Stimulated activated naive CD8-positive, alpha-beta T cell treated with anti-CD3 and anti-CD28 coated beads, Interleukin-15, Interleukin-2, amounts not matched to agents 100 ng/mL and 50 ng/mL, for 24 hours (primary cell): ENCODE measurements around the gene GJC1.

Source experiments
- H3K27ac Mint-ChIP-seq: one replicate; pipeline ENCODE4 v1.8.0; 2021; ENCODE audit warnings: mild to moderate bottlenecking, mixed read lengths
- H3K27me3 Mint-ChIP-seq: one replicate; pipeline ENCODE4 v1.8.0; 2021; ENCODE audit warnings: mixed read lengths
- H3K36me3 Mint-ChIP-seq: one replicate; pipeline ENCODE4 v1.8.0; 2021; ENCODE audit warnings: low read depth, mixed read lengths
- H3K4me1 Mint-ChIP-seq: one replicate; pipeline ENCODE4 v1.8.0; 2021; ENCODE audit warnings: low read depth, mixed read lengths
- H3K4me3 Mint-ChIP-seq: one replicate; pipeline ENCODE4 v1.8.0; 2021; ENCODE audit warnings: mild to moderate bottlenecking, mixed read lengths
- H3K9me3 Mint-ChIP-seq: one replicate; pipeline ENCODE4 v1.8.0; 2021; ENCODE audit warnings: mixed read lengths

Gene GJC1

GRCh38 chr17:44829523-44830358, at the start of gene GJC1:
Gene GJC1, minus strand, starts transcription at chr17:44830287. Its CDS starts 24,470 bp downstream, at chr17:44805817.
- H3K9me3 Mint-ChIP-seq: no peaks in the 10 kb centered on the region
- no peaks in the 10 kb centered on the region for H3K36me3 Mint-ChIP-seq
- peak within 1 kb of the TSS; percentile 81 for H3K27ac Mint-ChIP-seq
- peaks cover 16% of the 10 kb centered on the region for H3K4me1 Mint-ChIP-seq
- peak within 1 kb of the TSS; percentile 84 for H3K4me3 Mint-ChIP-seq
- peaks cover 62% of the 10 kb centered on the region for H3K27me3 Mint-ChIP-seq

GRCh38 chr17:44879376-44879775, 49.3 kb upstream of the GJC1 start:
- peaks cover 72% of the 10 kb centered on the region for H3K36me3 Mint-ChIP-seq
- no peaks in the 10 kb centered on the region for H3K9me3 Mint-ChIP-seq
- no peaks in the 10 kb centered on the region for H3K27me3 Mint-ChIP-seq
- no peak overlapping the region for H3K27ac Mint-ChIP-seq
- no peaks in the 10 kb centered on the region for H3K4me1 Mint-ChIP-seq
- no peak overlapping the region for H3K4me3 Mint-ChIP-seq

- Mint-ChIP-seq H3K4me3 (no peak overlapping the region), H3K36me3 (peaks cover 74% of the 10 kb centered on the region), H3K9me3 (no peaks in the 10 kb centered on the region), H3K27ac (no peak overlapping the region), H3K27me3 (no peaks in the 10 kb centered on the region), H3K4me1 (no peaks in the 10 kb centered on the region)
Observed at GRCh38 chr17:44878627-44879221, 48.6 kb upstream of the GJC1 start.

- H3K36me3 Mint-ChIP-seq: peaks cover 71% of the 10 kb centered on the region
- H3K4me3 Mint-ChIP-seq: no peak overlapping the region
- H3K27me3 Mint-ChIP-seq: no peaks in the 10 kb centered on the region
- H3K27ac Mint-ChIP-seq: no peak overlapping the region
- H3K4me1 Mint-ChIP-seq: no peaks in the 10 kb centered on the region
- no peaks in the 10 kb centered on the region for H3K9me3 Mint-ChIP-seq
Observed at GRCh38 chr17:44877121-44877520, 47.0 kb upstream of the GJC1 start.

GRCh38 chr17:44875761-44876160, 45.7 kb upstream of the GJC1 start:
- H3K27me3 Mint-ChIP-seq: no peaks in the 10 kb centered on the region
- H3K4me3 Mint-ChIP-seq: no peak overlapping the region
- peaks cover 69% of the 10 kb centered on the region for H3K36me3 Mint-ChIP-seq
- H3K4me1 Mint-ChIP-seq: no peaks in the 10 kb centered on the region
- no peak overlapping the region for H3K27ac Mint-ChIP-seq
- no peaks in the 10 kb centered on the region for H3K9me3 Mint-ChIP-seq

- H3K36me3 Mint-ChIP-seq: peaks cover 71% of the 10 kb centered on the region
Observed at GRCh38 chr17:44872131-44872768, 42.2 kb upstream of the GJC1 start.

GRCh38 chr17:44871556-44871955, 41.5 kb upstream of the GJC1 start:
- Mint-ChIP-seq H3K27me3 (no peaks in the 10 kb centered on the region), H3K27ac (no peak overlapping the region), H3K4me1 (no peaks in the 10 kb centered on the region), H3K4me3 (no peak overlapping the region), H3K9me3 (no peaks in the 10 kb centered on the region), H3K36me3 (peaks cover 71% of the 10 kb centered on the region)

More at GRCh38 chr17:44872131-44872768, 42.2 kb upstream of the GJC1 start:
- Mint-ChIP-seq H3K9me3 (no peaks in the 10 kb centered on the region), H3K4me1 (no peaks in the 10 kb centered on the region), H3K4me3 (no peak overlapping the region), H3K27ac (no peak overlapping the region), H3K27me3 (no peaks in the 10 kb centered on the region)

GRCh38 chr17:44867841-44868240, 37.8 kb upstream of the GJC1 start:
- Mint-ChIP-seq H3K27me3 (no peaks in the 10 kb centered on the region), H3K27ac (no peak overlapping the region), H3K36me3 (peaks cover 77% of the 10 kb centered on the region), H3K9me3 (no peaks in the 10 kb centered on the region), H3K4me3 (no peak overlapping the region), H3K4me1 (no peaks in the 10 kb centered on the region)

GRCh38 chr17:44865931-44866330, 35.8 kb upstream of the GJC1 start:
- Mint-ChIP-seq H3K27ac (no peak overlapping the region), H3K36me3 (peaks cover 75% of the 10 kb centered on the region), H3K27me3 (no peaks in the 10 kb centered on the region), H3K4me1 (no peaks in the 10 kb centered on the region), H3K9me3 (no peaks in the 10 kb centered on the region), H3K4me3 (no peak overlapping the region)

GRCh38 chr17:44865231-44865660, 35.2 kb upstream of the GJC1 start:
- H3K4me1 Mint-ChIP-seq: no peaks in the 10 kb centered on the region
- H3K27me3 Mint-ChIP-seq: no peaks in the 10 kb centered on the region
- no peak overlapping the region for H3K27ac Mint-ChIP-seq
- peaks cover 77% of the 10 kb centered on the region for H3K36me3 Mint-ChIP-seq
- H3K4me3 Mint-ChIP-seq: no peak overlapping the region
- H3K9me3 Mint-ChIP-seq: no peaks in the 10 kb centered on the region

GRCh38 chr17:44864831-44865230, 34.7 kb upstream of the GJC1 start:
- H3K36me3 Mint-ChIP-seq: peaks cover 78% of the 10 kb centered on the region
- H3K9me3 Mint-ChIP-seq: no peaks in the 10 kb centered on the region
- H3K27me3 Mint-ChIP-seq: no peaks in the 10 kb centered on the region
- H3K4me1 Mint-ChIP-seq: no peaks in the 10 kb centered on the region
- H3K4me3 Mint-ChIP-seq: no peak overlapping the region
- H3K27ac Mint-ChIP-seq: no peak overlapping the region

- H3K36me3 Mint-ChIP-seq: peaks cover 76% of the 10 kb centered on the region
- no peak overlapping the region for H3K27ac Mint-ChIP-seq
- H3K4me3 Mint-ChIP-seq: no peak overlapping the region
- no peaks in the 10 kb centered on the region for H3K27me3 Mint-ChIP-seq
- no peaks in the 10 kb centered on the region for H3K4me1 Mint-ChIP-seq
- no peaks in the 10 kb centered on the region for H3K9me3 Mint-ChIP-seq
Observed at GRCh38 chr17:44863061-44863918, 33.2 kb upstream of the GJC1 start.

GRCh38 chr17:44862278-44862914, 32.3 kb upstream of the GJC1 start:
- Mint-ChIP-seq H3K4me1 (no peaks in the 10 kb centered on the region), H3K9me3 (no peaks in the 10 kb centered on the region), H3K36me3 (peaks cover 67% of the 10 kb centered on the region), H3K27me3 (no peaks in the 10 kb centered on the region), H3K27ac (no peak overlapping the region), H3K4me3 (no peak overlapping the region)

- H3K4me1 Mint-ChIP-seq: no peaks in the 10 kb centered on the region
- H3K9me3 Mint-ChIP-seq: no peaks in the 10 kb centered on the region
- H3K36me3 Mint-ChIP-seq: peaks cover 73% of the 10 kb centered on the region
- H3K4me3 Mint-ChIP-seq: no peak overlapping the region
- no peak overlapping the region for H3K27ac Mint-ChIP-seq
- no peaks in the 10 kb centered on the region for H3K27me3 Mint-ChIP-seq
Observed at GRCh38 chr17:44859701-44860100, 29.6 kb upstream of the GJC1 start.
